ENCODE results near the gene BCL2. TPM values are rescaled to one million over a fixed set of nuclear protein-coding genes. Genes with fewer than 3 reads are reported as not detected.
A peak's percentile ranks its signal among the peaks of the same experiment; 100 is the strongest.

BCL2 gene
- total RNA-seq, 1 donor from 2014 or later = 20.5 TPM

GRCh38 chr18:63316612-63317555 is 2.7 kb downstream of the BCL2 start:
- Histone ChIP-seq H3K27ac (peak overlapping the region; percentile 42 to 55), H3K9me3 (no peaks in the 10 kb centered on the region), H3K4me1 (peaks cover 5 to 20% of the 10 kb centered on the region in 2 donors), H3K4me3 (peak overlapping the region; percentile 56 to 68), H3K27me3 (no peaks in the 10 kb centered on the region), H3K36me3 (no peaks in the 10 kb centered on the region)
- intact Hi-C loops (cut with DNase I) = loop anchor here (5.0 kb wide), 1 partner anchor 170 kb away; no protein-coding TSS in a partner anchor
- TF ChIP-seq CTCF (IDR thresholded peaks at IDR 0.05) = no peak
- DNase-seq (ENCODE audit: low spot score in 2 of 2) = no peak

GRCh38 chr18:63315876-63316275 is 3.7 kb downstream of the BCL2 start:
- peak overlapping the region; percentile 6 to 13 for H3K27ac ChIP-seq
- TF ChIP-seq CTCF (IDR thresholded peaks at IDR 0.05) = no peak

GRCh38 chr18:63315131-63315662 is 4.4 kb downstream of the BCL2 start:
- TF ChIP-seq CTCF (IDR thresholded peaks at IDR 0.05) = no peak
- peak overlapping the region; percentile 13 to 17 for H3K27ac ChIP-seq
- H3K27me3 ChIP-seq = no peaks in the 10 kb centered on the region
- no peaks in the 10 kb centered on the region for H3K36me3 ChIP-seq
- no peak for DNase-seq (ENCODE audit: low spot score in 2 of 2)
- H3K9me3 ChIP-seq = no peaks in the 10 kb centered on the region
- peaks cover 5 to 21% of the 10 kb centered on the region in 2 donors for H3K4me1 ChIP-seq
- intact Hi-C loops (cut with DNase I) = loop anchor here (5.0 kb wide), 1 partner anchor 168 kb away; no protein-coding TSS in a partner anchor
- peak overlapping the region in 1 of 2 donors; percentile 68 for H3K4me3 ChIP-seq

More at GRCh38 chr18:63315876-63316275, 3.7 kb downstream of the BCL2 start:
- Histone ChIP-seq H3K36me3 (no peaks in the 10 kb centered on the region), H3K4me3 (peak overlapping the region; percentile 13 to 68), H3K9me3 (no peaks in the 10 kb centered on the region), H3K27me3 (no peaks in the 10 kb centered on the region), H3K4me1 (peaks cover 5 to 21% of the 10 kb centered on the region in 2 donors)
- intact Hi-C loops (cut with DNase I) = loop anchor here (5.0 kb wide), 1 partner anchor 169 kb away; no protein-coding TSS in a partner anchor
- no peak for DNase-seq (ENCODE audit: low spot score in 2 of 2)

- Histone ChIP-seq H3K4me1 (peaks cover 5 to 21% of the 10 kb centered on the region in 2 donors), H3K27me3 (no peaks in the 10 kb centered on the region), H3K27ac (no peak overlapping the region), H3K4me3 (peak overlapping the region in 1 of 2 donors; percentile 68), H3K36me3 (no peaks in the 10 kb centered on the region), H3K9me3 (no peaks in the 10 kb centered on the region)
- intact Hi-C loops (cut with DNase I) = no loop called here
- DNase-seq (ENCODE audit: low spot score in 2 of 2) = no peak
- TF ChIP-seq CTCF (IDR thresholded peaks at IDR 0.05) = no peak
Measured at GRCh38 chr18:63314062-63314790, 5.3 kb downstream of the BCL2 start.

- intact Hi-C loops (cut with DNase I) = no loop called here
- no peak overlapping the region for H3K27ac ChIP-seq
- no peaks in the 10 kb centered on the region for H3K9me3 ChIP-seq
- DNase-seq (ENCODE audit: low spot score in 2 of 2) = no peak
- H3K27me3 ChIP-seq = no peaks in the 10 kb centered on the region
- H3K4me1 ChIP-seq = peaks cover 5 to 21% of the 10 kb centered on the region in 2 donors
- no peak for TF ChIP-seq CTCF (IDR thresholded peaks at IDR 0.05)
- H3K4me3 ChIP-seq = no peak overlapping the region
- no peaks in the 10 kb centered on the region for H3K36me3 ChIP-seq
Measured at GRCh38 chr18:63313396-63313917, 6.1 kb downstream of the BCL2 start.

Measured in ascending aorta (tissue), 2 donors.